IMR-90 (cell line): ENCODE measurements around the gene UGT1A3. TPM values are rescaled to one million over a fixed set of nuclear protein-coding genes. Genes with fewer than 3 reads are reported as not detected.

Source experiments
- ATAC-seq: fragments of 200-7000 bp; cut with Tn5 transposase; 2 replicates; pipeline ENCODE4 v1.9.1; 2020; ENCODE audit warnings: low read depth, mild to moderate bottlenecking, moderate library complexity
- BruUV-seq: library from RNA; stranded (reverse); fragments of 400-500 nt; replicated peaks from 2 replicates; lab custom pipeline; 2021; lab: Mats Ljungman, UMichigan
- CTCF ChIA-PET: fragments of 300-600 bp; formaldehyde crosslinking; extraction: SDS; loops from one replicate; lab custom pipeline; 2021; ENCODE audit warnings: antibody characterized with exemption; lab: Yijun Ruan, JAX
- POLR2A ChIA-PET: fragments of 300-600 bp; sonication (Branson Sonifier 250); formaldehyde crosslinking; loops from one replicate; lab custom pipeline; 2022; ENCODE audit warnings: antibody characterized with exemption; ENCODE audit not compliant: unreplicated experiment; lab: Charles Lee
- DNase-seq: peaks from one replicate; pipeline ENCODE4 v3.0.0; 2013
- H2AFZ ChIP-seq: replicated peaks from 2 replicates; pipeline ENCODE3; 2013; ENCODE audit warnings: low read length, mild to moderate bottlenecking; ENCODE audit not compliant: poor library complexity
- H2AK5ac ChIP-seq: 2 replicates; pipeline ENCODE4 v1.6.1; 2013; ENCODE audit warnings: low read depth, low read length, inconsistent platforms
- H2AK9ac ChIP-seq: replicated peaks from 2 replicates; pipeline ENCODE3; 2013; ENCODE audit warnings: mild to moderate bottlenecking, low read depth, low read length, moderate library complexity; ENCODE audit not compliant: poor library complexity
- H2BK120ac ChIP-seq: 2 replicates; pipeline ENCODE4 v1.6.1; 2013; ENCODE audit warnings: low read depth, low read length, inconsistent platforms
- H2BK15ac ChIP-seq: 3 replicates; pipeline ENCODE4 v1.6.1; 2013; ENCODE audit warnings: low read depth, low read length, inconsistent platforms
- H2BK20ac ChIP-seq: 2 replicates; pipeline ENCODE4 v1.6.1; 2013; ENCODE audit warnings: low read depth, mild to moderate bottlenecking, inconsistent platforms, low read length, moderate library complexity
- H2BK5ac ChIP-seq: 2 replicates; pipeline ENCODE4 v1.6.1; 2013; ENCODE audit warnings: mild to moderate bottlenecking, low read depth, low read length, inconsistent platforms; ENCODE audit not compliant: poor library complexity, severe bottlenecking
- H3K14ac ChIP-seq: replicated peaks from 2 replicates; pipeline ENCODE4 v1.6.1; 2013; ENCODE audit warnings: low read depth, low read length, inconsistent platforms
- H3K18ac ChIP-seq: 2 replicates; pipeline ENCODE4 v1.6.1; 2013; ENCODE audit warnings: low read depth, low read length, control low read depth
- H3K23ac ChIP-seq: 2 replicates; pipeline ENCODE4 v1.6.1; 2013; ENCODE audit warnings: low read depth, low read length, inconsistent platforms
- H3K27ac ChIP-seq: 2 replicates; pipeline ENCODE4 v1.5.1; 2013; ENCODE audit warnings: mild to moderate bottlenecking, control low read depth, low read length; ENCODE audit not compliant: insufficient read depth
- H3K27me3 ChIP-seq: 2 replicates; pipeline ENCODE4 v1.6.1; 2013; ENCODE audit warnings: low read length; ENCODE audit not compliant: control insufficient read depth, insufficient read depth
- H3K36me3 ChIP-seq: 2 replicates; pipeline ENCODE4 v1.6.1; 2013; ENCODE audit warnings: low read length, mixed read lengths; ENCODE audit not compliant: control insufficient read depth, insufficient read depth
- H3K4ac ChIP-seq: 2 replicates; pipeline ENCODE4 v1.6.1; 2013; ENCODE audit warnings: low read depth, low read length, inconsistent platforms
- H3K4me1 ChIP-seq: 2 replicates; pipeline ENCODE4 v1.6.1; 2013; ENCODE audit warnings: low read length, mixed read lengths; ENCODE audit not compliant: control insufficient read depth, insufficient read depth
- H3K4me2 ChIP-seq: 2 replicates; pipeline ENCODE4 v1.6.1; 2013; ENCODE audit warnings: low read depth, mild to moderate bottlenecking, control low read depth, low read length, moderate library complexity
- H3K4me3 ChIP-seq: 2 replicates; pipeline ENCODE4 v1.5.1; 2013; ENCODE audit warnings: low read depth, mild to moderate bottlenecking, control low read depth, low read length, moderate library complexity; ENCODE audit not compliant: insufficient read depth
- H3K56ac ChIP-seq: 2 replicates; pipeline ENCODE4 v1.6.1; 2013; ENCODE audit warnings: low read length, inconsistent platforms; ENCODE audit not compliant: insufficient read depth; ENCODE audit errors: extremely low read depth
- H3K79me1 ChIP-seq, 2 experiments: 2 replicates each; pipeline ENCODE4 v1.6.1; 2013; ENCODE audit warnings: low read length in 2 of 2, inconsistent platforms in 1 of 2, low read depth in 1 of 2
- H3K9ac ChIP-seq: 2 replicates; pipeline ENCODE4 v1.6.1; 2013; ENCODE audit warnings: low read depth, low read length, control low read depth
- H3K9me1 ChIP-seq: 2 replicates; pipeline ENCODE4 v1.6.1; 2013; ENCODE audit warnings: low read length, inconsistent platforms; ENCODE audit not compliant: insufficient read depth
- H3K9me3 ChIP-seq: 2 replicates; pipeline ENCODE4 v1.6.1; 2013; ENCODE audit warnings: low read length; ENCODE audit not compliant: control insufficient read depth, insufficient read depth
- H4K20me1 ChIP-seq: 2 replicates; pipeline ENCODE4 v1.6.1; 2013; ENCODE audit warnings: low read length, inconsistent platforms; ENCODE audit not compliant: insufficient read depth
- H4K5ac ChIP-seq: 2 replicates; pipeline ENCODE4 v1.6.1; 2013; ENCODE audit warnings: mild to moderate bottlenecking, low read depth, low read length, control low read depth
- H4K8ac ChIP-seq, 2 experiments: 2 replicates each; pipeline ENCODE4 v1.6.1; 2013; ENCODE audit warnings: low read depth in 2 of 2, low read length in 2 of 2, control low read depth in 1 of 2, inconsistent platforms in 1 of 2
- H4K91ac ChIP-seq: 2 replicates; pipeline ENCODE4 v1.6.1; 2013; ENCODE audit warnings: low read depth, low read length, inconsistent platforms; ENCODE audit not compliant: insufficient read depth
- BHLHE40 ChIP-seq: fragments of 150-350 bp; IDR thresholded peaks from 2 replicates; pipeline ENCODE4 v1.6.1; 2016; ENCODE audit warnings: mild to moderate bottlenecking, low read depth, low read length
- CEBPB ChIP-seq: IDR thresholded peaks from 2 replicates; pipeline ENCODE4 v1.6.1; 2012; ENCODE audit warnings: low read depth, low read length, improper control_type of control experiment
- FOS ChIP-seq: fragments of 150-350 bp; IDR thresholded peaks from 2 replicates; pipeline ENCODE4 v1.6.1; 2016; ENCODE audit warnings: low read depth, low read length
- MAZ ChIP-seq: IDR thresholded peaks from 2 replicates; pipeline ENCODE4 v1.6.1; 2012; ENCODE audit warnings: low read depth, mild to moderate bottlenecking, low read length, improper control_type of control experiment, moderate library complexity, borderline replicate concordance
- MXI1 ChIP-seq: IDR thresholded peaks from 2 replicates; pipeline ENCODE4 v1.6.1; 2012; ENCODE audit warnings: low read depth, mild to moderate bottlenecking, low read length, moderate library complexity, borderline replicate concordance
- NFE2L2 ChIP-seq: fragments of 150-350 bp; IDR thresholded peaks from 2 replicates; pipeline ENCODE4 v1.6.1; 2016; ENCODE audit warnings: low read depth, mild to moderate bottlenecking, low read length
- RFX5 ChIP-seq: IDR thresholded peaks from 2 replicates; pipeline ENCODE4 v1.8.0; 2012; ENCODE audit warnings: low read depth, mild to moderate bottlenecking, low read length, moderate library complexity
- USF2 ChIP-seq: fragments of 150-350 bp; IDR thresholded peaks from 2 replicates; pipeline ENCODE4 v1.6.1; 2017; ENCODE audit warnings: mild to moderate bottlenecking, antibody characterized with exemption, low read length, low read depth
- WGBS, 2 experiments: methylation state at CpG; one replicate each; pipeline versions ENCODE4 v1.1.5 to v1.1.7; 2013; ENCODE audit warnings: missing lambda C conversion rate in 2 of 2; ENCODE audit not compliant: insufficient read length in 1 of 2; ENCODE audit errors: extremely low coverage in 2 of 2; 5-methylcytosine and 5-hydroxymethylcytosine counted together
- dilution Hi-C: fragments of 300-500 bp; cut with HindIII; formaldehyde crosslinking; loops from one replicate; pipeline ENCODE4 v1.14.3; 2018; ENCODE audit warnings: low sequenced_read_pairs; ENCODE audit not compliant: unreplicated experiment
- in situ Hi-C: fragments of 300-500 bp; cut with MboI; formaldehyde crosslinking; loops from 3 replicates; pipeline ENCODE4 v1.14.3; 2019; ENCODE audit warnings: low sequenced_read_pairs, inconsistent platforms, mixed read lengths
- intact Hi-C: fragments of 100-400 bp; cut with micrococcal nuclease; formaldehyde crosslinking; loops from 2 replicates; pipeline ENCODE4 v1.10.0; 2022
- polyA plus RNA-seq, 3 experiments: library from polyadenylated mRNA; depleted of rRNA; stranded (reverse); fragments of >200 nt; gene quantifications; 2 replicates each; pipeline ENCODE4 v1.2.3, GENCODE V29; 2012; ENCODE audit warnings: low replicate concordance in 1 of 3
- total RNA-seq: library from RNA; depleted of rRNA; stranded (reverse); fragments of >200 nt; gene quantifications from 2 replicates; pipeline ENCODE4 v1.2.3, GENCODE V29; 2012

The UGT1A3 gene
- total and polyA plus RNA-seq, 2 of the 4 experiments (the other 2 are of a cell fraction): not detected

- no peak overlapping the region for H3K4ac ChIP-seq
- no peak overlapping the region for H2BK15ac ChIP-seq
- no peaks in the 10 kb centered on the region for H3K9me3 ChIP-seq
- no peak overlapping the region for H2AFZ ChIP-seq
- no peak overlapping the region for H4K5ac ChIP-seq
- H3K9me1 ChIP-seq: no peaks in the 10 kb centered on the region
- H2BK20ac ChIP-seq: no peak overlapping the region
- no peak overlapping the region for H4K91ac ChIP-seq
- H3K14ac ChIP-seq: no peak overlapping the region
- no peak overlapping the region for H2BK120ac ChIP-seq
- no peaks in the 10 kb centered on the region for H4K20me1 ChIP-seq
- BruUV-seq: no TSS peak
- no peak overlapping the region for H3K23ac ChIP-seq
- H3K18ac ChIP-seq: no peak overlapping the region
- H3K56ac ChIP-seq: no peak overlapping the region
- H4K8ac ChIP-seq: no peak overlapping the region
- CTCF ChIA-PET: no interaction called here
- no peak overlapping the region for H2BK5ac ChIP-seq
- H3K79me1 ChIP-seq: no peaks in the 10 kb centered on the region
- H3K9ac ChIP-seq: no peak overlapping the region
- no peak for DNase-seq
- ATAC-seq: no peak
- no peak overlapping the region for H2AK5ac ChIP-seq
- H3K27me3 ChIP-seq: peaks cover 4% of the 10 kb centered on the region
- H2AK9ac ChIP-seq: no peak overlapping the region
- dilution Hi-C loops: no loop called here
- H3K4me2 ChIP-seq: no peak overlapping the region
- WGBS, 2 experiments: no CpG with 5 or more reads among the region's 5 CpGs
- no peak overlapping the region for H3K27ac ChIP-seq
- intact Hi-C loops: no loop called here
- no peak for TF ChIP-seq CEBPB
- TF ChIP-seq USF2: no peak
- no peak for TF ChIP-seq BHLHE40
- TF ChIP-seq FOS: no peak
- no peak for TF ChIP-seq MXI1
- no peak for TF ChIP-seq NFE2L2
- TF ChIP-seq MAZ: no peak
- no peak for TF ChIP-seq RFX5
- no peaks in the 10 kb centered on the region for H3K36me3 ChIP-seq
- POLR2A ChIA-PET: no interaction called here
- in situ Hi-C loops: no loop called here
- H3K4me1 ChIP-seq: no peaks in the 10 kb centered on the region
- H3K4me3 ChIP-seq: no peak overlapping the region
Measured at GRCh38 chr2:233688341-233688740, 40.5 kb upstream of the UGT1A3 start.
